Esophagus muscularis mucosa (tissue), 4 donors: ENCODE measurements around the gene PDLIM4. TPM values are rescaled to one million over a fixed set of nuclear protein-coding genes. Genes with fewer than 3 reads are reported as not detected.

Source experiments
- DNase-seq: peaks from one replicate; pipeline ENCODE4 v3.0.0-alpha.2; 2017; ENCODE audit errors: extremely low spot score
- H3K27ac ChIP-seq, 4 donors: fragments of 200-600 bp; sonication (generic); replicated peaks in 1 of 4; 1 replicate in 3 of 4; 2 replicates in 1 of 4; pipeline ENCODE4 v1.5.1; 2016 to 2019; ENCODE audit warnings: mild to moderate bottlenecking in 1 of 4
- H3K27me3 ChIP-seq, 4 donors: fragments of 200-600 bp; sonication (generic); one replicate each; pipeline versions ENCODE4 v1.5.1 to v1.6.0; 2016 to 2019
- H3K36me3 ChIP-seq, 4 donors: fragments of 200-600 bp; sonication (generic); one replicate each; pipeline ENCODE4 v1.5.1; 2016 to 2019
- H3K4me1 ChIP-seq, 4 donors: fragments of 200-600 bp; sonication (generic); one replicate each; pipeline ENCODE4 v1.5.1; 2016 to 2019
- H3K4me3 ChIP-seq, 4 donors: fragments of 200-600 bp; sonication (generic); 1 replicate in 2 of 4; 2 replicates in 2 of 4; pipeline ENCODE4 v1.5.1; 2016 to 2019; ENCODE audit warnings: mild to moderate bottlenecking in 4 of 4, moderate library complexity in 1 of 4
- H3K9me3 ChIP-seq, 4 donors: fragments of 200-600 bp; sonication (generic); 1 replicate in 3 of 4; 2 replicates in 1 of 4; pipeline ENCODE4 v1.5.1; 2016 to 2019
- EP300 ChIP-seq: sonication (generic); formaldehyde crosslinking; IDR thresholded peaks from one replicate; pipeline ENCODE4 v1.6.1; 2017; ENCODE audit warnings: antibody characterized with exemption
- POLR2A ChIP-seq: fragments of 450-650 bp; IDR thresholded peaks from one replicate; pipeline ENCODE4 v1.6.1; 2017; ENCODE audit warnings: antibody characterized with exemption, moderate library complexity, mild to moderate bottlenecking, low read depth
- POLR2AphosphoS5 ChIP-seq, 2 donors: sonication (generic); formaldehyde crosslinking; IDR thresholded peaks; one replicate each; pipeline ENCODE4 v1.6.1; 2017; ENCODE audit warnings: antibody characterized with exemption in 2 of 2
- WGBS: methylation state at CpG from one replicate; pipeline ENCODE4 v1.1.5; 2018; 5-methylcytosine and 5-hydroxymethylcytosine counted together
- intact Hi-C: fragments of 100-400 bp; cut with DNase I; formaldehyde crosslinking; loops from one replicate; pipeline ENCODE4 v1.15.1; 2023
- total RNA-seq, 4 donors: library from RNA; depleted of rRNA; stranded (reverse); fragments of >200 nt; gene quantifications; one replicate each; pipeline versions ENCODE4 v1.1.0 to v1.2.1, GENCODE V29; 2016
- TF ChIP-seq, protein P1 (sequence below), 3 experiments: fragments of 200-600 bp in 2 of 3; fragments of 450-650 bp in 1 of 3; sonication (generic) in 2 of 3; IDR thresholded peaks; one replicate each; pipeline ENCODE4 v1.5.1; 2017 to 2019; ENCODE audit warnings: antibody characterized with exemption in 3 of 3, mild to moderate bottlenecking in 2 of 3, moderate library complexity in 1 of 3

Gene PDLIM4
- total RNA-seq, 4 donors from 2014 or later: 59.4 to 199 (median 134) TPM

DNA sequence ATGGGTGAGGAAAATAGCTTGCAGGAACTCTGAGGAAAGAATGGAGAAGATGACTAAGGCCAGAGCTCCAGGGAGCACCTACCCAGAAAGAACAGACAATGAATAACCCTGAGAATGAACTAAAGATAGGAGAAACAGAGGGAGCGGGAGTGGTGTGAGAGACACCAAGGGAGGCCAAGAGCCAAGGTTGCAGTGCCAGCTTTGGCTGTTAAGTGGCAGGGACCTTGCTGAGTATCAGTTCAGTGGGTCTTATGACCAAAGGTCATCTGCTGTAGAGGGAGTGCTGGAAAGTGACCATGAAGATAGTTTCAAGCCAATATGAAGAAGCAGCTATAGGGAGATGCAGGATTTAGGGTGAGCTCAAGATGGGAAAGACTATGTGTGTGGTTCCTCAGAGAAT is 46.6 kb upstream of the PDLIM4 start:
- Histone ChIP-seq H3K36me3 (peaks cover 15 to 75% (median 74%) of the 10 kb centered on the region in 4 donors), H3K4me1 (peaks cover 22 to 44% (median 28%) of the 10 kb centered on the region in 4 donors), H3K4me3 (no peak overlapping the region), H3K27ac (no peak overlapping the region), H3K27me3 (no peaks in the 10 kb centered on the region), H3K9me3 (no peaks in the 10 kb centered on the region)
- no peak for DNase-seq
- WGBS: 97% methylated on average over 1 of the region's 1 CpG
- no peak for TF ChIP-seq EP300
- TF ChIP-seq, protein P1, sequence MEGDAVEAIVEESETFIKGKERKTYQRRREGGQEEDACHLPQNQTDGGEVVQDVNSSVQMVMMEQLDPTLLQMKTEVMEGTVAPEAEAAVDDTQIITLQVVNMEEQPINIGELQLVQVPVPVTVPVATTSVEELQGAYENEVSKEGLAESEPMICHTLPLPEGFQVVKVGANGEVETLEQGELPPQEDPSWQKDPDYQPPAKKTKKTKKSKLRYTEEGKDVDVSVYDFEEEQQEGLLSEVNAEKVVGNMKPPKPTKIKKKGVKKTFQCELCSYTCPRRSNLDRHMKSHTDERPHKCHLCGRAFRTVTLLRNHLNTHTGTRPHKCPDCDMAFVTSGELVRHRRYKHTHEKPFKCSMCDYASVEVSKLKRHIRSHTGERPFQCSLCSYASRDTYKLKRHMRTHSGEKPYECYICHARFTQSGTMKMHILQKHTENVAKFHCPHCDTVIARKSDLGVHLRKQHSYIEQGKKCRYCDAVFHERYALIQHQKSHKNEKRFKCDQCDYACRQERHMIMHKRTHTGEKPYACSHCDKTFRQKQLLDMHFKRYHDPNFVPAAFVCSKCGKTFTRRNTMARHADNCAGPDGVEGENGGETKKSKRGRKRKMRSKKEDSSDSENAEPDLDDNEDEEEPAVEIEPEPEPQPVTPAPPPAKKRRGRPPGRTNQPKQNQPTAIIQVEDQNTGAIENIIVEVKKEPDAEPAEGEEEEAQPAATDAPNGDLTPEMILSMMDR (IDR thresholded peaks at IDR 0.05): no peak
- TF ChIP-seq POLR2A: no peak
- TF ChIP-seq POLR2AphosphoS5 (IDR thresholded peaks at IDR 0.05): no peak
- intact Hi-C loops: no loop called here

DNA sequence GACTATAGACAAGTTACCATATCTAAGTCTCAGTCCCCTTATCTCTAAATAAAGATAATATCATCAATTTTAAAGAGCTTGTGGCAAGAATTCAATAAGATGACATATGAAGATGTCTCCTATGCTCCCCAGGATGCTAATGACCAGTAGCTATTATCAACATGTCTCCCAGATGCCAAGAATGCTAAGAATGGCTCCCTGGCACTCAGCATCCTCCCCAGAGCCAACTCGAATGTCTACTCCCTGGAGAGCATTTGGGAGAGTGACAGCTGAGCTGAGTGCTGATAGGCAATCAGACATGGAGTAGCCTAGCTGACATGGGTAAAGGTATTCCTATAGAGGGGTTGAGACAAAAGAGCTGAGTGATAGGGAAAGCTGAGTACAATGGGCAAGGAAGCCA is 45.7 kb upstream of the PDLIM4 start:
- WGBS: 73% methylated on average over 1 of the region's 1 CpG

DNA sequence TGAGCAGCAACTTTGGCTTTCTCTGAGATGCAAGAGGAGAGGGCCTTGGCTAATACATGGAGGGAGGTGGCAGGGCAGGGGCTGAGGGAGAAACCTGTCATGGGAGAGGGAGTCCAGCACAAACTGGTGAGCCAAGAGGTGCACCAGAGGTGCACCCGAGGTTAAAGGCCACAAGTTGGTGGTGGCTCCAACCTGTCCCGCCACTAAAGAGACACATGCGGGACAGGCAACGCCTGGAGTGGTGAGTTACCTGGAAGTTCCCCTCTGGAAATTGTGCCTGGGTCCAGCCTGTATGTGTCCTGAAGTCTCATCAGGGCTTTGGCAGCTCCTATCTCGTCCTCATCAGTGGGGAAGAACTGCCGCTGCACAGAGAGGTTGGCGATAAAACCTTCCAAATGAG is 43.8 kb upstream of the PDLIM4 start:
- Histone ChIP-seq H3K9me3 (no peaks in the 10 kb centered on the region), H3K27me3 (no peaks in the 10 kb centered on the region), H3K4me3 (no peak overlapping the region), H3K36me3 (peaks cover 15 to 79% (median 68%) of the 10 kb centered on the region in 4 donors), H3K27ac (peak overlapping the region in 1 of 4 donors; percentile 84), H3K4me1 (peaks cover 29 to 47% (median 32%) of the 10 kb centered on the region in 4 donors)
- TF ChIP-seq, protein P1 (IDR thresholded peaks at IDR 0.05): no peak
- TF ChIP-seq EP300: no peak
- TF ChIP-seq POLR2A: no peak
- no peak for TF ChIP-seq POLR2AphosphoS5 (IDR thresholded peaks at IDR 0.05)
- DNase-seq: no peak
- intact Hi-C loops: no loop called here
- whole genome bisulfite sequencing: 90% methylated on average over 7 of the region's 7 CpGs

More for the DNA sequence above, 45.7 kb upstream of the PDLIM4 start:
- no peak for TF ChIP-seq POLR2AphosphoS5 (IDR thresholded peaks at IDR 0.05)
- no peak for TF ChIP-seq EP300
- TF ChIP-seq POLR2A: no peak
- TF ChIP-seq, protein P1 (IDR thresholded peaks at IDR 0.05): no peak
- intact Hi-C loops: no loop called here
- no peak for DNase-seq
- H3K36me3 ChIP-seq: peaks cover 15 to 78% (median 71%) of the 10 kb centered on the region in 4 donors
- peaks cover 22 to 39% (median 26%) of the 10 kb centered on the region in 4 donors for H3K4me1 ChIP-seq
- H3K27ac ChIP-seq: no peak overlapping the region
- no peaks in the 10 kb centered on the region for H3K27me3 ChIP-seq
- no peak overlapping the region for H3K4me3 ChIP-seq
- H3K9me3 ChIP-seq: no peaks in the 10 kb centered on the region

DNA sequence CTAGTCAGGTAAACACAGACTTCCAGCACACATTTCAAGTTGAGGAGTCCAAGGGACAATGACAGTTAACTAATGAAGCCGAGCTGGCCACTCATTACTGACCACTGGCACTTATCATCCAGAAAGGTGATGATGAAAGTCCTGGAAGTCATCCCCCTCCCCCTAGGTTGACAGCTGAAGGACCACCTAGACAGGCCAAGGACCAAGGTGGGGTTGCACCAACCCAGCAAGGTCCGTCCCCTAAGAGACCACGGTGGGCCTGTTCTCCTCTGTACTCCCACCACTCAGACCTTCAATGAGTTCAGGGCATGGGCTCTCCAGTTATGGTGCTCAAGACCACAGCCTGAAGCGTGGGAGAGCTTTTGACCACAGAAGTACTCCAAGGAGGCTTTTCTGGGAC is 43.0 kb upstream of the PDLIM4 start:
- intact Hi-C loops: no loop called here
- Histone ChIP-seq H3K9me3 (no peaks in the 10 kb centered on the region), H3K27me3 (no peaks in the 10 kb centered on the region), H3K4me1 (peaks cover 38 to 54% (median 40%) of the 10 kb centered on the region in 4 donors), H3K4me3 (no peak overlapping the region), H3K27ac (peak overlapping the region; percentile 76 to 86 (median 82)), H3K36me3 (peaks cover 7 to 71% (median 60%) of the 10 kb centered on the region in 4 donors)
- DNase-seq: no peak
- WGBS: 90% methylated on average over 2 of the region's 4 CpGs
- no peak for TF ChIP-seq POLR2A
- TF ChIP-seq POLR2AphosphoS5 (IDR thresholded peaks at IDR 0.05): no peak
- TF ChIP-seq, protein P1 (IDR thresholded peaks at IDR 0.05): no peak
- TF ChIP-seq EP300: no peak

DNA sequence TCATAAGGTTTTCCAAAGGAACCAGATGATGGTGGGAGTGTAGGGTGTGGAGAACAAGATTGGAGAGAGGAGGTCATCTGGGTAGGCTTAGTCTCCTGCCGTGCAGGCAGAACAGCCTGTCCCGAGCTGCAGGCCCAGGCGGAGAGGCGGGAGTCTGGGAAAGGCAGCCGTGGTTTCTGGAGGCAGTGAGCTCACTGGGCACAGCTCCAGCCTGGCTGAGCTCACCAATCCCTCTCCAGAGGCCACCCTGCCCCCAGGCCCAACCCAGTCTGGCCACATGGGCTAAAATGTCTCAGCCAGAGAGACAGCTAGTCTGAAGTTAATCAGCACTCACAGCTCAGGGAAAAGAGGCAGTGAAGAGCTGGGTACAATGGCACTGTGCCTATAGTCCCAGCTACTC is 42.2 kb upstream of the PDLIM4 start:
- Histone ChIP-seq H3K36me3 (peaks cover 0 to 62% (median 51%) of the 10 kb centered on the region in 4 donors), H3K9me3 (no peaks in the 10 kb centered on the region), H3K4me1 (peaks cover 46 to 58% (median 49%) of the 10 kb centered on the region in 4 donors), H3K4me3 (no peak overlapping the region), H3K27ac (peak overlapping the region; percentile 76 to 86 (median 82)), H3K27me3 (no peaks in the 10 kb centered on the region)
- peak; percentile 96 for DNase-seq
- intact Hi-C loops: no loop called here
- TF ChIP-seq EP300: peak; percentile 56
- peak; percentile 84 to 92 for TF ChIP-seq POLR2AphosphoS5 (IDR thresholded peaks at IDR 0.05)
- TF ChIP-seq, protein P1 (IDR thresholded peaks at IDR 0.05): no peak
- TF ChIP-seq POLR2A: no peak
- WGBS: no CpG with 5 or more reads among the region's 5 CpGs
